Measurements from ENCODE around the gene VWA1. TPM values are rescaled to one million over a fixed set of nuclear protein-coding genes. Genes with fewer than 3 reads are reported as not detected.
"Not testable (repeated sequence)": the region's sequence is repeated elsewhere in the genome, so short reads cannot be mapped to it uniquely, and the experiment has no call there.

VWA1 gene
- total RNA-seq, 2 experiments from 2014 or later: 0.21 to 0.29 TPM

- Mint-ChIP-seq H3K4me1 (ENCODE audit: low read depth) (no peaks in the 10 kb centered on the region), H3K36me3 (ENCODE audit: low read depth) (no peaks in the 10 kb centered on the region), H3K9me3 (ENCODE audit: insufficient read depth) (no peaks in the 10 kb centered on the region), H3K4me3 (no peak overlapping the region), H3K27ac (no peak overlapping the region), H3K27me3 (ENCODE audit: low read depth) (no peaks in the 10 kb centered on the region)
- ChIA-PET CTCF (no interaction called here), POLR2A (no interaction called here)
- ATAC-seq (no peak), DNase-seq (no peak)
These were observed 19.9 kb downstream of the VWA1 start for GRCh38 chr1:1455366-1455884.

GRCh38 chr1:1455934-1456333 is 20.4 kb downstream of the VWA1 start:
- H3K27me3 Mint-ChIP-seq (ENCODE audit: low read depth); DNase-seq; H3K36me3 Mint-ChIP-seq (ENCODE audit: low read depth); H3K27ac Mint-ChIP-seq; H3K9me3 Mint-ChIP-seq (ENCODE audit: insufficient read depth); H3K4me1 Mint-ChIP-seq (ENCODE audit: low read depth); ATAC-seq; POLR2A ChIA-PET; CTCF ChIA-PET; H3K4me3 Mint-ChIP-seq: not testable (repeated sequence)

- POLR2A ChIA-PET; H3K9me3 Mint-ChIP-seq (ENCODE audit: insufficient read depth); H3K36me3 Mint-ChIP-seq (ENCODE audit: low read depth); H3K4me3 Mint-ChIP-seq; H3K4me1 Mint-ChIP-seq (ENCODE audit: low read depth); DNase-seq; H3K27me3 Mint-ChIP-seq (ENCODE audit: low read depth); CTCF ChIA-PET; H3K27ac Mint-ChIP-seq; ATAC-seq: not testable (repeated sequence)
These were observed 21.3 kb downstream of the VWA1 start for GRCh38 chr1:1456683-1457255.

GRCh38 chr1:1459156-1459555 is 23.7 kb downstream of the VWA1 start:
- ATAC-seq; H3K36me3 Mint-ChIP-seq (ENCODE audit: low read depth); CTCF ChIA-PET: not testable (repeated sequence)

GRCh38 chr1:1459711-1460110 is 24.2 kb downstream of the VWA1 start:
- H3K9me3 Mint-ChIP-seq (ENCODE audit: insufficient read depth); DNase-seq; H3K36me3 Mint-ChIP-seq (ENCODE audit: low read depth); CTCF ChIA-PET; H3K27me3 Mint-ChIP-seq (ENCODE audit: low read depth); H3K4me3 Mint-ChIP-seq; ATAC-seq; H3K27ac Mint-ChIP-seq; H3K4me1 Mint-ChIP-seq (ENCODE audit: low read depth); POLR2A ChIA-PET: not testable (repeated sequence)

More at GRCh38 chr1:1459156-1459555, 23.7 kb downstream of the VWA1 start:
- DNase-seq; H3K4me3 Mint-ChIP-seq; H3K9me3 Mint-ChIP-seq (ENCODE audit: insufficient read depth); H3K27me3 Mint-ChIP-seq (ENCODE audit: low read depth); POLR2A ChIA-PET; H3K4me1 Mint-ChIP-seq (ENCODE audit: low read depth); H3K27ac Mint-ChIP-seq: not testable (repeated sequence)

GRCh38 chr1:1460540-1461130 is 25.1 kb downstream of the VWA1 start:
- ChIA-PET CTCF (no interaction called here), POLR2A (no interaction called here)
- no peaks in the 10 kb centered on the region for H3K9me3 Mint-ChIP-seq (ENCODE audit: insufficient read depth)
- peaks cover 2% of the 10 kb centered on the region for H3K4me1 Mint-ChIP-seq (ENCODE audit: low read depth)
- DNase-seq (no peak), ATAC-seq (no peak)
- no peak overlapping the region for H3K27ac Mint-ChIP-seq
- H3K36me3 Mint-ChIP-seq (ENCODE audit: low read depth): no peaks in the 10 kb centered on the region
- H3K27me3 Mint-ChIP-seq (ENCODE audit: low read depth): no peaks in the 10 kb centered on the region
- H3K4me3 Mint-ChIP-seq: no peak overlapping the region

- no peaks in the 10 kb centered on the region for H3K9me3 Mint-ChIP-seq (ENCODE audit: insufficient read depth)
- ChIA-PET CTCF (interaction anchor here (1.1 kb wide), 1 partner anchor 43 kb away, joined by 3 read pairs; no protein-coding TSS in a partner anchor), POLR2A (no interaction called here)
- no peak for DNase-seq
- H3K36me3 Mint-ChIP-seq (ENCODE audit: low read depth): no peaks in the 10 kb centered on the region
- H3K4me1 Mint-ChIP-seq (ENCODE audit: low read depth): peaks cover 2% of the 10 kb centered on the region
- H3K27me3 Mint-ChIP-seq (ENCODE audit: low read depth): no peaks in the 10 kb centered on the region
- no peak overlapping the region for H3K4me3 Mint-ChIP-seq
- no peak for ATAC-seq
- H3K27ac Mint-ChIP-seq: peak overlapping the region; percentile 34
These were observed 26.3 kb downstream of the VWA1 start for GRCh38 chr1:1461721-1462317.

- Mint-ChIP-seq H3K36me3 (ENCODE audit: low read depth) (no peaks in the 10 kb centered on the region), H3K9me3 (ENCODE audit: insufficient read depth) (no peaks in the 10 kb centered on the region), H3K4me3 (peak overlapping the region; percentile 36), H3K4me1 (ENCODE audit: low read depth) (peaks cover 2% of the 10 kb centered on the region), H3K27me3 (ENCODE audit: low read depth) (no peaks in the 10 kb centered on the region), H3K27ac (peak overlapping the region; percentile 72)
- ChIA-PET CTCF (interaction anchor here (1.1 kb wide), 1 partner anchor 42 kb away, joined by 3 read pairs; no protein-coding TSS in a partner anchor), POLR2A (no interaction called here)
- DNase-seq (no peak), ATAC-seq (peak; percentile 41)
These were observed 27.0 kb downstream of the VWA1 start for GRCh38 chr1:1462318-1462966.

GRCh38 chr1:1463312-1463711 is 27.8 kb downstream of the VWA1 start:
- CTCF ChIA-PET: interaction anchor here (0.8 kb wide), 1 partner anchor 215 kb away, joined by 3 read pairs; no protein-coding TSS in a partner anchor
- POLR2A ChIA-PET: no interaction called here
- DNase-seq (no peak), ATAC-seq (no peak)
- H3K4me1 Mint-ChIP-seq (ENCODE audit: low read depth): peaks cover 2% of the 10 kb centered on the region
- H3K27ac Mint-ChIP-seq: no peak overlapping the region
- H3K27me3 Mint-ChIP-seq (ENCODE audit: low read depth): no peaks in the 10 kb centered on the region
- H3K4me3 Mint-ChIP-seq: no peak overlapping the region
- H3K36me3 Mint-ChIP-seq (ENCODE audit: low read depth): no peaks in the 10 kb centered on the region
- H3K9me3 Mint-ChIP-seq (ENCODE audit: insufficient read depth): no peaks in the 10 kb centered on the region

- H3K4me3 Mint-ChIP-seq; DNase-seq; H3K9me3 Mint-ChIP-seq (ENCODE audit: insufficient read depth); H3K36me3 Mint-ChIP-seq (ENCODE audit: low read depth); CTCF ChIA-PET; ATAC-seq; POLR2A ChIA-PET; H3K27me3 Mint-ChIP-seq (ENCODE audit: low read depth); H3K27ac Mint-ChIP-seq: not testable (repeated sequence)
- H3K4me1 Mint-ChIP-seq (ENCODE audit: low read depth): peaks cover 22% of the 10 kb centered on the region
These were observed 32.9 kb downstream of the VWA1 start for GRCh38 chr1:1468196-1468985.

- Mint-ChIP-seq H3K27ac (peak overlapping the region; percentile 91), H3K4me1 (ENCODE audit: low read depth) (peaks cover 27% of the 10 kb centered on the region), H3K9me3 (ENCODE audit: insufficient read depth) (no peaks in the 10 kb centered on the region), H3K27me3 (ENCODE audit: low read depth) (no peaks in the 10 kb centered on the region), H3K4me3 (peak overlapping the region; percentile 93), H3K36me3 (ENCODE audit: low read depth) (no peaks in the 10 kb centered on the region)
- DNase-seq (peak; percentile 45), ATAC-seq (peak; percentile 6)
- ChIA-PET POLR2A (no interaction called here), CTCF (interaction anchor here (0.7 kb wide), 1 partner anchor 476 kb away, joined by 3 read pairs; no protein-coding TSS in a partner anchor)
These were observed 35.3 kb downstream of the VWA1 start for GRCh38 chr1:1470626-1471388.

Data from activated CD8-positive, alpha-beta T cell treated with anti-CD3 and anti-CD28 coated beads, Interleukin-2, amount 10 ng/mL, durations not matched to agents 7 days and 5 days (primary cell).